ENCODE measurements around the gene CD84.

CD84 gene, protein sequence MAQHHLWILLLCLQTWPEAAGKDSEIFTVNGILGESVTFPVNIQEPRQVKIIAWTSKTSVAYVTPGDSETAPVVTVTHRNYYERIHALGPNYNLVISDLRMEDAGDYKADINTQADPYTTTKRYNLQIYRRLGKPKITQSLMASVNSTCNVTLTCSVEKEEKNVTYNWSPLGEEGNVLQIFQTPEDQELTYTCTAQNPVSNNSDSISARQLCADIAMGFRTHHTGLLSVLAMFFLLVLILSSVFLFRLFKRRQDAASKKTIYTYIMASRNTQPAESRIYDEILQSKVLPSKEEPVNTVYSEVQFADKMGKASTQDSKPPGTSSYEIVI

DNA sequence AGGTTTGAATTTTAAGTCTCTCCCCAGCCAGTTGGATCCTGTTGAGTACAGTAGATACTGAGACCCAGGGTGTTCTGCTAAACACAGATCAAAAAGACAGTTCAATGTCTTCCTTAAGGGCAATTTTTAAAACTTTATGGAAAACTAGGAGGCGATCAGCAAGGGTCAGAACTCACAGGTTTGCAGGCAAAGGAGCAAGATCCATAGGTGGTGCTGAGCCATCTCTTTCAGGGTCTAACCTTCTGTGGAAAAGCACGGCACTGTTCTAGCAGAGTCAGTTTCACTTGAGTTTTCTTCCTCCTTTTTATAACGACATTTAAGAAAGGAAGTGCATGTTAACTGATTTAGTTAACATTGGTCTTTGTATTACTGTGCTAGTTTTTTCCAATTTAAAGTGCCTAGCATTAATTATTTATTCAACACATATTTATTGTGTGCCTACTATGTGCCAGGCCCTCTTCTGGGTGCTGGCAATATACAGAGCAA is at the start of gene CD84:
Gene CD84 (minus strand): TSS at position 281 of the 486 bp plus-strand sequence. CDS start 59 bp downstream, at position 222.
- DNase-seq: no peak

DNA sequence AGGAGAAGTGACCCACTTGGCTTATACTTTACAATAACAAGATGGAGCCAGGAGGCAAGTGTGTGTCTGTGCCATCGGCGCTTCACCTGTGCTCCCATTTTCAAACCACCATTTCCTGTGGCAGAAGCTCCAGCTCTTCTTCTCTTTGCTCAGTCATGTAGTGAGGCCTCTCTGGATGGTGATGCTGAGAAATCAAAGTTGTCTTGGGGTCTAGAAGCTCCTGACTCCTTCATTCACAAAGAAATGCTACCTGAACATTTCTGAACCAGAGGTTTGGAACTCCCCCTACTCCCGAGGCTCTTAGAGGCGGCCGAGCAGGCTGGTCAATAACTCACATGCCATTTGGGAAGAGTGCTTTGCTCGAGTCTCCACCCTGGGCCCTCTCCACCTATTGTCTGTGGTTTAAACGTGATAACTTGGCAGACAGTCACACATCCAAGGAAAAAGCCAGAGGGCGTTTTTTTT is 49.5 kb upstream of the CD84 start:
- DNase-seq: peak; percentile 62

DNA sequence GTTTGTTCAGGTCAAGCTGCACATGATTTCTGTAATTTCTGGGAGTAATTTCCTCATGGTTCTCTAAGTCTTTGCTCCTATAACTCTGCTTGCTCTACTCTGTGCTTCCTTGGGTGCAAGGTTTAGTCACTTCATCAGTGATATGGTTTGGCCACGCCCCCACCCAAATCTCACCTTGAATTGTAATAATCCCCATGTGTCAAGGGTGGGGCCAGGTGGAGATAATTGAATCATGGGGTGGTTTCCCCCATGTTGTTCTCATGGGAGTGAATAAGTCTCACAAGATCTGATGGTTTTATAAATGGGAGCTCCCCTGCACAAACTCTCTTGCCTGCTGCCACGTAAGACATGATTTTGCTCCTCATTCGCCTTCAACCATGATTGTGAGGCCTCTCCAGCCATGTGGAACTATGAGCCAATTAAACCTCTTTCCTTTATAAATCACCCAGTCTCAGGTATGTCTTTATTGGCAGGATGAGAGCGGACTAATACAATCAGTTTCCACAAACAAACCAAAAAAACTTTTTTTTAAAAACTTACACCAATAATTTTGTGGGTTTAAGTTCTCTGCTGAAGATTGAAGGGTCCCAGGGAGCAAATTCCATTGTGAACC is 48.5 kb upstream of the CD84 start:
- peak; percentile 81 for DNase-seq

DNA sequence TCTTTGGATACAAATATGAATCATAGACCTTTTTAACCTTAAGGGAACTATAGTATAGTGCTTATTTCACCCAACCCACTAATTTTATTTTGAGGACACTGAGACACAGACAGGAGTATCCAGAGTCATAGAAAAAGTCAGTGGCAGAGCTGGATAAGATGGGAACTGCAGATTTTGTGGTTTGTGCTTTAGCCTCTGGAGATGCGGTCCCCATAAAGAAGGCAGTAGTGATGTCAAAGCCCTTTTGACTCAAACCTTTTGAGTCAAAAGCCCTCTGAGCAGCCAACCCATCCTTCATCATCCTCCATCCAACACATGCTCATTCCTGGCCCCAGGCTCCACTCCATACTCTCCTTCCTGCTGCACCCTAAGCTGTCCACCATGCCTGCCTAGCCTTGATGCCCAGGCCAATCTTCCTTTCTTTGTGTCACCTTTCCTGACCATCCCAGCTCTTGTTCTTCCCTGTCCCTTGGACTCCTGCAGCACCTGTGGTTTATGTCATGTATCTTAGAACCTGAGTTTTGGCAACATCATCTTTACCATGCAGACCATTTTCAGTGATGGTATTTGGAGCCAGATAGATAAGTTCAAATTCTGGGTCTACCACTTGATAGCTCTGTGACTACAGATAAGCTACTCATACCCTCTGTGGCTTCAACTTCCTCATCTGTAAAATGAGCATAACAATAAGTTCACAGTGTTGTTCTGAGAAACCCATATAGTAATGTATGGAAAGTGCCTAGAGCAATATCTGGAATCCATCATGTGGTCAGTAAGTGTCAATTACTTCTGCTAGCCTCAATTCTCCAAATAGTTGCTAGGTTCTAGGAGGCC is 47.4 kb upstream of the CD84 start:
- DNase-seq: peak; percentile 87

DNA sequence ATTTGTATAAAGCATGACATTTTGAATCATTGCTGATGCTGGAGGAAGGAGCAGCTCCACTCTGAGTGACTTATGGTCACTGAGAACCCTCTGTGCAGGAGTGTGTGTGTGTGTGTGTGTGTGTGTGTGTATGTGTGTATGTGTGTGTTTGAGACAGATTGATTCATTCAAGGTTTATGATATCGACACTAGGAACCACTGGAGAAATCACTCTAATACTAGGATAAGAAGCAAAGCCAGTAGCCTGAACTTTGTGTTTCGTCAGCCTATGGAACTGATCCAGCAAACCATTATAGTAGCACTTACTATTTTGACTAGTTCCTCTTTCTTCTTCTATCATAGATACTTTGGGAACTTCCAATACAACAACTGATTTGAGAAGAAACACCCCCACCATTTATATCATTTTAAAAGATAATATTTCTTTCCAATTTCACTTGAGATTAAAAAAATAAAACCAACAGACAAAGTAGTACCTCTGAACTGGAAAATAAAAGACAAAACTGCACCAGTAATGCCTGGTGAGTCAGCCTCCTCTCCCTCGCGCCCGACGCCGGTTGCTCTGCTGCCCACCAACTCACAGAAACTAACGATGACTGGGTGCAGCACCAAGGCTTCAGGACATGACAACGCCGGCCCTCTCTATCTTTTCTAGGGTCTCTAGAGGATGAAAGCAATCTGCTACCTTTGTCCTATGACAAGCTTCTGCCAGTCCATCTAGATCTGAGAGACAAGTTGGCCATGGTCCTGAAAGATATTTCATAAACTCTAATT is 46.6 kb upstream of the CD84 start:
- DNase-seq: peak; percentile 80

DNA sequence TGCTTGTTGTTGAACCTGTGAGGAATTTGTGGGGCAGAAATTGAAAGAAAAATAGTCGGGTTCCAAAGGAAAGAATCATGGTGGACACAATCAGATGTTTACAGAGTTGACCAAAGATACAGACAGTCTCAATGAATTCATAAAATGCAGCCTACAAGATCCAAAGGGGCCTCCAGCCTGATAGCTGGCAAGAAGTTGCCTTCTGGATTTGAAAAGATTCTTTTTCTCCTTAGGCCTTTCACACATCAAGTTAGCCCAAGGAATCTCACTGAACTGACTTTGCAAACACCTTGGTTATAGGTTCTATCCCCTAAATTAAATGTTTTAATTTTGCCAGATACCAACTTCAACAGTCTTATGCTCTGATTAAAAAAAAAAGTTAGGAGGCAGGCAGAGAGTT is 46.0 kb upstream of the CD84 start:
- no peak for DNase-seq

DNA sequence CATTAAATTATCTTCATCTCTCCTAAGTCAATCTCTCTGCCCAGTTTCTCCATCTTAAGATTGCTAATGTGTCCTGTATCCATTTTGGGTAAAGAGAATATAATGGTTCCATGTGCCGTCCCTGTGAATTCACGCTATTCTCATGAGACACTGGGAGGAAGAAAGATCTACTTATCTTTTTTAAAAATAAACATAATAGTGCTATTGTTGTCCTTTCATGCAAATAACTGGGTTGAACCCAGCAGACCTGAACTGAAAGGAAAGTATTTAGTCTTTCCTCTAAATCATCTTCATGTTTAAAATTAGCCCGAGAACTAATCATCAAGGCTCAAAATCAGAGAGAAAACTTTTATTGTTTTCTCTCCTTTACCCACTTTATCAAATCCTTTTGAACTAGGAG is 45.2 kb upstream of the CD84 start:
- DNase-seq: no peak

DNA sequence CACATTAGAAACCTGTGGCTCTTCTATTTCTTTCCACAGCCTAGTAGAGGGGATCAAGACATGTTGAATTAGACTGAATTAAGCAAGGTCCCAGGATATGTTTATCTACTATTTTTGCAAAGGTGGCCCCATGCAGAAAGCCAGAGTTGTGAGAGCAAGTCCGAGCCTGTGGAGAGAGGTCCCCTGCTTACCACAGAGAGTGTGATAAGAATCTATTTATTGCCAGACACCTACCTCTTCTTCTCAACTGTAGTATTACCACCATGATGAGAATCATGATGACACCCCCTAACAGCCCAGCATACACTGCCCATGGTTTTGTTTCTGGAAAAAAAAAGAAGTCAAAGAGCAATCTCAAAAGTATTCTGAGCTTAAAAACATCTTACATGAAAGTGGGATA is 44.6 kb upstream of the CD84 start:
- peak; percentile 67 for DNase-seq

DNA sequence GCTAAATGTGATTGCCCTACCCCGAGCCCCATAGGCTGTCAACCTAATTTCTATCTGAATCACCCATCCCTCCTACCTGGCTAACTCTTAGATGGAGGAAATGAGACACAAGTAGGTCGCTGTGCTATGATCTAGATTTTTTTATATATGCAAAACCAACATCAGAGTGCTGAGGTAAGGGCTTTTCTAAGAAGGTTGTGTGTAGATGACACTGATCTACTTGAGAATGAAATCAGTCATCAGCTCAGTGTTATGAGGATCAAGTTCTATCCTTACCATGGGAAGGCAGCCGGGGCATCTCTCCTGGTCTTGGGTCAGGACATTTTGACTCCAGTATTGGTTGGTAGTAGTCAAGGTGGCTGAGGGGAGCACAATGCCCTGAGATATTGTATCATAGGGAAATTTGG is 43.9 kb upstream of the CD84 start:
- peak; percentile 91 for DNase-seq

DNA sequence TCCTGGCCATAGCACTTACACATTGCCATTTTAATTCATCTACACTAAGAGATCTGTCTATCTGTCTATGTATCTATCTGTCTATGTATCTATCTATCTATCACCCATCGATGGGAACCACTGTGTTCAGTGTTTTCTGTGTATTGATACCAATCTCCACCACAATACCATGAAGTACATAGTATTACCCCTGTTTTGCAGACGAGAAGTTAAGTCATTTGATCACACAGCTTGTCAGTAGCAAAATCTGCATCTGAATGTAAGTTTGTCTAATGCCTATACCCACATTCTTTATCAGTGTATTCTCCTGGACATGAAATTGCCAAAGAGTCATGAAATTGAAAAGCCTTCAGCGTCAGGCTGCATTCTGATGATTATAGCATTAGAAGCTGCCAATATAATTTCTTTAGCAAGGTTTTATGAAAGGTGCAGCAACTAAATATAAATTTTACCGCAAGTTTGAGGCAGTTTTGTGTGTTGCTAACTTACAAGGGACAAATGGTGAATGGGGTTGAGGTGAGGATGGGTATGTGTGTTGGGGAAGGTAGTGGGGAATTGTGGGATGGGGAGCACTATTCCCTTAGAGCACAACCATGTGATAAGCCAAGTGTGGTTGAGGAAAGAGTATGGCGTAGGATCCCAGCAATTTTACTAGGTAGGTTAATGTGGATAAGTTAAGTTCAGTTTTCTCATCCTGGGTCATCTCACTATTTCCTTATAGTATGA is 43.4 kb upstream of the CD84 start:
- DNase-seq: no peak

DNA sequence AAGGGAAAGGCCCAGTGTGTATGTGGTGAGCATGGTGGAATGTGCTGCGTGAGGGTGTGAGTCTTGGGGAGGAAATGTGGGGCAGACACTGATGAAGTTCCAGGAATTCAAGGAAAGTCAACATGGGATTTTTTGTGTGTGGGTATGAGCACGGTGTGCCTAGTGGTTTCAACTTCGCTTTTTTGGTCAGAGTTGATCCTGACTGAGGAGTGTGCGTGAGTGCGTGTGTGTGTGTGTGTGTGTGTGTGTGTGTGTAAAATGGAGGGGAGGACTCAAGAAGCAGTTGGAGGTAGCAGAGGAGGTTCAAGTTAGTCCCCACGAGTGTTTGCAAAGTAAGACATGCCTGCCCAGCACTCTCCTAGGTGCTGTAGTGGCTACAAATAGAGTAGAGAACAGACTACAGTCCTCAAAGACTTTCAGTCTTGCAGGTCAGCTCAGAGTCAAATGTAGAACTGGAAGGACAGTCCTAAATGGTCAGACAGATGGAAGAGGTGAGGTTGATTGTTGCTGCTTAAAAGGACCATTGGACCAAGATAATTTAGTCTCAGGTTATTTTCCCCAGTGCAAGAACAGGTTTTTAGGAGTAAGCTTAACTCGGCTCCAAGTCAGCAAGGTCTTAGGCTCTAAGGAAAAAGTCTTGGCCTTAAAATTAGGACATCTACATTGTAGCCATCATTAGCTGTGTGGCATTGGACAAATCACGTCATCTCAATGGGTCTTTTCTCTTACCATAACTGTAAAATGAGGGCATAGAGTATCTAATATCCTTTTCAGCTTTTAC is 42.5 kb upstream of the CD84 start:
- peak; percentile 57 for DNase-seq

DNA sequence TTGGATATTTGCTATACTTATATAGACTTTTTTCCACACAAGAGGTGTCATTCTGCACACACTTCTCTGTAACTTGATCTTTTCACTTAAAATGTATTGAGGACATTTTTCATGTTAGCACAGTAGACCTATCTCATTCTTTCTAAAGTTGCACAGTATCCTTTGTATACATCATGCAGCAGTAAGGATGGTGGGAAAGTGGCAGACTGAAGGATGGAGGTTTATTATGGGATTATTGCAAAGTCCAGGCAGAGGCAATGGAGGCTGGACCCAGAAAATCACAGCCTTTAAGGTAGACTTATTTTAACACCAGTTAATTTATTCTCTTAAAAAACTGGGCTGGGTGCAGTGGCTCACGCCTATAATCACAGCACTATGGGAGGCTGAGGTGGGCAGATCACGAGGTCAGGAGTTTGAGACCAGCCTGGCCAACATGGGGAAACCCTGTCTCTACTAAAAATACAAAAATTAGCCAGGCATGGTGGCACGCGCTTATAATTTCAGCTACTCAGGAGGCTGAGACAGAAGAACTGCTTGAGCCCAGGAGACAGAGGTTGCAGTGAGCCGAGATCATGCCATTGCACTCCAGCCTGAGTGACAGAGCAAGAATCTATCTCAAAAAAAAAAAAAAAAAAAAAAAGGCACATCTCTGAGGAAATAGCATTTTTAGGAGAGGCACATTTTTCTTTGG is 41.8 kb upstream of the CD84 start:
- DNase-seq: no peak

DNA sequence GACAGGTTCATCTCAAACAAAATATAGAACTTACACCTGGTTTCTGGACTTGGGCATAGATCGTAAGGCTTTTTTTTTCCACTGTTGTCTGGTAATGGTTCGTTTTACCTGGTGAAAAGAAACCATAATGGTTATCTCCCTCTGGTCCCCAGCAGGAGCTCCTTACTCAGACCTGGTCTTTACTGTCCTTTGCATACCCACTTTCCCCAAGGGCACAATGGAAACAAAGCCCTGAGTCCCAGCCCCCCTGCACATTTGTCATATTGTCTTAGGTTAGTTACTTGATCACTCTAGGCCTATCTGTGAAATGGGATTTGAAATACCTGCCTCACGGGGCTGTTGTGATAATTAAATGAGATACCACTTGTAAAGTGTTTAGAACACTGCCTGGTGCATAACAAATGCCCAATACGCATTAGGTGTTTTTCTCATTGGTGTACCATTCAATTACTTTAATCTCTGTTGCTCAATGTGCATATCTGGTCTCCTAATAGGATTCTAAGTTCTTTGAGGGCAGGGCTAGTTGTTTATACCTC is 40.5 kb upstream of the CD84 start:
- no peak for DNase-seq

DNA sequence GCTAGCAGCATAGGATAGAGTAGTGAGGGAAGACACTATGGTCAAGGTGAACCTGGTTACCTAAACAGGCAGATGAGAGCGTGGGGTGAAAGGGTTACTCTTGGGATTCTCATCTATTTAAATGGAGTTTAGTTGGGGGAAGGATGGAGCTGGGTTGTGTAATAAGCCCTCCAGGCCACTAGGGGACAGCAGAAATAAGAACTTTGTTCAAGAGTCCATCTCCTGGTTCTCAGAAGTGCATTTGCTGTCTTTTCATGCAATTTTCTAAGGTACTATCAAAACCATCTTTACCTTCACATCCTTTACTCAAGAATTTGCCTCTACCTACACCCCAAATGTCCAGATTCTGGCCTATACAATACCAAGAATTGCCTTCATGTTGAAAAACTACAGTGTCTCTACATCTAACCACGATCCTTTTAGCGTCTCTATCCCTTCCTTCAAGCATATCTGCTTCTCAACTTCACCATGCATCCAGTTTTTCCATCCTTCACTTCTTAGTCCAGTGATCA is 39.5 kb upstream of the CD84 start:
- DNase-seq: peak; percentile 61

DNA sequence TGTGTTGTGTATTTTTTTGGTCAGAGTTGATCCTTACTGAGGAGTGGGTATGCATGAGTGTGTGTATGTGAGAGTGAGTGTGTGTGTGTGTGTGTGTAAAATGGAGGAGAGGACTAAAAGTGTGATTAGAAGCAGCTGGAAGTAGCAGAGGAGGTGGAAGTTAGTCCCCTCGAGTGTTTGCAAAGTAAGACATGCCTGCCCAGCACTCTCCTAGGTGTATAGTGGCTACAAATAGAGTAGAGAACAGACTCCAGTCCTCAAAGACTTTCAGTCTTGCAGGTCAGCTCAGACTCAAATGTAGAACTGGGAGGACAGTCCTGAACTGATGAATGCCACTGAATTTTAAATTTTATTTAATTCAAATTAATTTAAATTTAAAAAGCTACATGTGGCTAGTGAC is 39.0 kb upstream of the CD84 start:
- DNase-seq: no peak

DNA sequence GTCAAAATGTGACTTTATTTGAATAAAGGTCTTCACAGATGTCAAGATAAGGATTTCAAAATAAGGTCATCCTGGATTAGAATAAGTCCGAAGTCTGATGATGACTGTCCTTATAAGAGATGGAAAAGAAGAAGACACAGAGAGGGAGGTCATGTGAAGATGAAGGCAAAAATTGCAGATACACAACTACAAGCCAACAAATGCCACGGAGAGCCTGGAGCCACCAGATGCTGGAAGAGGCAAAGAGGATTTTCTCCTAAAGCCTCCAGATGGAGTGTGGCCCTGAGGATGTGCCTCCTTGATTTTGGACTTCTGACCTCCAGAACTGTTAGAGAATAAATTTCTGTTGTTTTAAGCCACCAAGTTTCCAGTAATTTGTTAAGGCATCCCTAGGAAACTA is 36.4 kb upstream of the CD84 start:
- no peak for DNase-seq

DNA sequence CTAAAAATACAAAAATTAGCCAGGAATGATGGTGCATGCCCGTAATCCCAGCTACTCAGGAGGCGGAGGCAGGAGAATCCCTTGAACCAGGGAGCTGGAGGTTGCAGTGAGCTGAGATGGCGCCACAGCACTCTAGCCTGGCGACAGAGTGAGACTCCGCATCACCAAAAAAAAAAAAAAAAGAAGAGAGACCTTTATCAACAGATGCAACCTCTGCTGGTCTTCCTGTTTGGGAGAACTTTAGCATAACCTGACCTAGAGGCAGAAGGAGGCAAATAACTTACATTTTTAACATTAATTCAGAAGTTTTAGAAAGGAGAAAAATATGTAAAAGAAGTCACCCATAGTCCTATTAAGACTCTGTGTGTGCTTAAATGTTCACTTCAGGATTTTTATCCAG is 35.1 kb upstream of the CD84 start:
- no peak for DNase-seq

DNA sequence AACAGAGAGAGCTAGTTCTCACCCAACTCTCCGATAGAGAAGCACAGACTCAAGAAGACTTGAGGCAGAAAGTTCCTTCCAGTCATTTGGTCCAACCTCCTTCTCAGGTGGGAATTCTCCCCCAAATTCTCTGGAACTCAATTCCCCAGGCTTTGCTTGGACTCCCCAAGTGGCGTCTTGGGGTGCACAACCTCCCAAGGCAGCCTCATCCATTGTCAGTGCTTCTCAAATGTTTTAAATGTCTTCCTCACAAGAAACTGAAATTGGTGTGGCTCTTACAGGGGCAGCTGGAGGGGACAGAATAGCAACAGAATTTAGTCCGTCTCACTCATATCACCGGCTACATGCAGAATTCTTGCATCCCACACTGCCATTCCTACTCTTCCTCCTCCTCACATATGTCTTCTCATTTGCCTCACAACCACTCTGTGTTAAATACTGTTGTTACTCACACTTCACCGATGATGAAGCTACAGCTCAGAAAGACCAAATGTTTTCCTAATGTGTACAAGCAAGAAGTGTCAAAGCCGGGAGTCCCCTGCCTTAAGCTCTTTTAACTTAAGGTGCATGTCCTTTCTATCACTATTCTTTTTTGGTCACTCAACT is 33.4 kb upstream of the CD84 start:
- DNase-seq: no peak

DNA sequence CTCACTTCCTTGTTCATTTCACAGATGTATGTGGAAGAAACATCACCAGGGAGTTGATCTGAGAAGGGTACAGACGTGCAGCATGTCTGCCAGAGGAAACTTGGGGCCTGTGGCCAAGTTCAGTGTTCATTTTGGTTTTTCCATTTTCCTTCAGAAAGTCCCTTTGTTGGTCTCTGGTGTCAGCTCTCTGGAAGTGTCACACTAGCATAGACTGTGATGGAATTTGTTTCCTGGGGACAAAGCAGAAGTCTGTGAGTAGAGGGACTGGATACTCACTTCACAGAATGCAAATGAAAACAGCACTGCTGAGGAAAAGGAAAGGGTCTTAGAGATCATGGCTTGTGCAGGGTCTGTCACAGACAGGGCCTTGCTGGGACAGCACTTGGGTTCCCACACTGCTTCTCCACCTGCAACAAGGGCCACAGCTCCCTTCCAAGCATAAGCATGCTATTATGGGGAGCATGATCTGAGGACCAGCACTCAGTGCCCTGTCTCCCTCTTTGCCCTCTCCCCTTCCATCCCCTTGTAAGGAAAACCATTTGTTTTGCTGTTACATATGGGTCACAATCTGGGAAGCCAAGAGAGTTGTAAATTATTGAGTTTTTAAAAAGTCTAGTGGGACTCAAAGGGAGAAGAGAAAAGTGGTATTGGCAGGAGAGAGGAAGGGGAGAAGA is 31.4 kb upstream of the CD84 start:
- no peak for DNase-seq
